ENCODE measurements around the gene NCOA1.

DNA sequence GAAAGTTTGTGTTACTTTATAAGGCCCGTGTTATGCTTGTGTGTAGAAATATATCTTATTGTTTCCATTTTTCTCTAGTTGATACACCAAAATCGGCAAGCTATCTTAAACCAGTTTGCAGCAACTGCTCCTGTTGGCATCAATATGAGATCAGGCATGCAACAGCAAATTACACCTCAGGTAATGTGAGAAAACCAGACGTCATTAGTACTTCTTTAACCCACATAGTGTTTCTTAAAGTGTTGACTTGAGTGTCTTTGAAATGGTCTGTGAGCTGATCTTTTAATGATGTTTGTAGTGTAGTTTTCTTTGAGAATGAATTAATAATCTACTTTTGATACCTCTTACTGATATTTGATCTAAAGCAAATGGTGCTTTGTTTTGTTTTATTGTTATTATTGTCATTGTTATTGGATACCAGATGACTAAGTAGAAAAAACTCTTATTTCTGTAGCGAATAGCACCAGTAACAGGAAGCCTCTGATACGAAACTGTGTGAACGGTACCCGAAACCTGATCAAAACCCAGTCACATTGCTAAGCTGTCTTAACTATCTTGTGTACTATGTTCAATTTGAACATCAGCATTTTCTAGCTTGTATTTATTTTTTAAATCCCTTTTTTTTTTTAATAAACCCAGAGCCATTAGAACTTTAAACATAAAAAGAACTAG lies 248.4 kb downstream of the NCOA1 start:
- no peak for TF ChIP-seq ZNF426 (tag by site-specific recombination; IDR thresholded peaks at IDR 0.05)
- TF ChIP-seq, protein P1, sequence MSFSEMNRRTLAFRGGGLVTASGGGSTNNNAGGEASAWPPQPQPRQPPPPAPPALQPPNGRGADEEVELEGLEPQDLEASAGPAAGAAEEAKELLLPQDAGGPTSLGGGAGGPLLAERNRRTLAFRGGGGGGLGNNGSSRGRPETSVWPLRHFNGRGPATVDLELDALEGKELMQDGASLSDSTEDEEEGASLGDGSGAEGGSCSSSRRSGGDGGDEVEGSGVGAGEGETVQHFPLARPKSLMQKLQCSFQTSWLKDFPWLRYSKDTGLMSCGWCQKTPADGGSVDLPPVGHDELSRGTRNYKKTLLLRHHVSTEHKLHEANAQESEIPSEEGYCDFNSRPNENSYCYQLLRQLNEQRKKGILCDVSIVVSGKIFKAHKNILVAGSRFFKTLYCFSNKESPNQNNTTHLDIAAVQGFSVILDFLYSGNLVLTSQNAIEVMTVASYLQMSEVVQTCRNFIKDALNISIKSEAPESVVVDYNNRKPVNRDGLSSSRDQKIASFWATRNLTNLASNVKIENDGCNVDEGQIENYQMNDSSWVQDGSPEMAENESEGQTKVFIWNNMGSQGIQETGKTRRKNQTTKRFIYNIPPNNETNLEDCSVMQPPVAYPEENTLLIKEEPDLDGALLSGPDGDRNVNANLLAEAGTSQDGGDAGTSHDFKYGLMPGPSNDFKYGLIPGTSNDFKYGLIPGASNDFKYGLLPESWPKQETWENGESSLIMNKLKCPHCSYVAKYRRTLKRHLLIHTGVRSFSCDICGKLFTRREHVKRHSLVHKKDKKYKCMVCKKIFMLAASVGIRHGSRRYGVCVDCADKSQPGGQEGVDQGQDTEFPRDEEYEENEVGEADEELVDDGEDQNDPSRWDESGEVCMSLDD (tag by site-specific recombination; IDR thresholded peaks at IDR 0.05) = no peak
